Progenitor cell of endocrine pancreas (in vitro differentiated cells): ENCODE data around the gene VPS35L. TPM values are rescaled to one million over a fixed set of nuclear protein-coding genes. Genes with fewer than 3 reads are reported as not detected.

Experiments used
- DNase-seq: peaks from one replicate; pipeline ENCODE4 v3.0.0; 2021; ENCODE audit warnings: low spot score; ENCODE audit not compliant: unreplicated experiment
- H3K27ac Mint-ChIP-seq: 2 replicates; pipeline ENCODE4 v1.8.0; 2021; ENCODE audit warnings: mild to moderate bottlenecking, moderate library complexity, mixed read lengths
- H3K27me3 Mint-ChIP-seq: 2 replicates; pipeline ENCODE4 v1.8.0; 2021; ENCODE audit warnings: mixed read lengths
- H3K36me3 Mint-ChIP-seq: 2 replicates; pipeline ENCODE4 v1.8.0; 2022; ENCODE audit warnings: mixed read lengths; ENCODE audit not compliant: insufficient read depth
- H3K4me1 Mint-ChIP-seq: 2 replicates; pipeline ENCODE4 v1.8.0; 2021; ENCODE audit warnings: low read depth, mixed read lengths
- H3K4me3 Mint-ChIP-seq: 2 replicates; pipeline ENCODE4 v1.8.0; 2021; ENCODE audit warnings: low read depth, mild to moderate bottlenecking, moderate library complexity, mixed read lengths
- H3K9me3 Mint-ChIP-seq: 2 replicates; pipeline ENCODE4 v1.8.0; 2021; ENCODE audit warnings: low read depth, mixed read lengths
- CTCF ChIP-seq: fragments of 200-600 bp; sonication (generic); IDR thresholded peaks from one replicate; pipeline ENCODE4 v1.5.0; 2021; ENCODE audit warnings: antibody characterized with exemption, mild to moderate bottlenecking; ENCODE audit not compliant: unreplicated experiment
- total RNA-seq: library from RNA; stranded (reverse); gene quantifications from 2 replicates; pipeline ENCODE4 v1.2.1, GENCODE V29; 2021

VPS35L gene
- total RNA-seq, 1 donor from 2014 or later: 88.4 TPM

- DNase-seq: no peak
- no peak overlapping the region for H3K4me3 Mint-ChIP-seq
- no peaks in the 10 kb centered on the region for H3K9me3 Mint-ChIP-seq
- no peaks in the 10 kb centered on the region for H3K4me1 Mint-ChIP-seq
- no peak for TF ChIP-seq CTCF
- no peaks in the 10 kb centered on the region for H3K36me3 Mint-ChIP-seq
- H3K27ac Mint-ChIP-seq: no peak overlapping the region
- no peaks in the 10 kb centered on the region for H3K27me3 Mint-ChIP-seq
Observed at GRCh38 chr16:19549673-19550072, 5.8 kb upstream of the VPS35L start.

- peak; percentile 44 for TF ChIP-seq CTCF
- peak; percentile 11 for DNase-seq
- Mint-ChIP-seq H3K27me3 (no peaks in the 10 kb centered on the region), H3K9me3 (no peaks in the 10 kb centered on the region), H3K4me3 (peak overlapping the region; percentile 87), H3K36me3 (no peaks in the 10 kb centered on the region), H3K4me1 (peaks cover 6% of the 10 kb centered on the region), H3K27ac (peak overlapping the region; percentile 97)
Observed at GRCh38 chr16:19555938-19556771, 652 bp downstream of the VPS35L start.

- Mint-ChIP-seq H3K36me3 (peaks cover 9% of the 10 kb centered on the region), H3K27ac (peak overlapping the region; percentile 45), H3K9me3 (peaks cover 5% of the 10 kb centered on the region), H3K27me3 (no peaks in the 10 kb centered on the region), H3K4me3 (no peak overlapping the region), H3K4me1 (peaks cover 6% of the 10 kb centered on the region)
- TF ChIP-seq CTCF: peak; percentile 80
- no peak for DNase-seq
Observed at GRCh38 chr16:19559242-19559910, 3.9 kb downstream of the VPS35L start.

- no peaks in the 10 kb centered on the region for H3K27me3 Mint-ChIP-seq
- peaks cover 5% of the 10 kb centered on the region for H3K9me3 Mint-ChIP-seq
- H3K4me3 Mint-ChIP-seq: no peak overlapping the region
- DNase-seq: no peak
- no peak for TF ChIP-seq CTCF
- peaks cover 9% of the 10 kb centered on the region for H3K36me3 Mint-ChIP-seq
- peaks cover 4% of the 10 kb centered on the region for H3K4me1 Mint-ChIP-seq
- no peak overlapping the region for H3K27ac Mint-ChIP-seq
Observed at GRCh38 chr16:19560078-19560477, 4.6 kb downstream of the VPS35L start.

- Mint-ChIP-seq H3K27me3 (no peaks in the 10 kb centered on the region), H3K4me3 (no peak overlapping the region), H3K27ac (no peak overlapping the region), H3K36me3 (peaks cover 15% of the 10 kb centered on the region), H3K9me3 (peaks cover 5% of the 10 kb centered on the region), H3K4me1 (no peaks in the 10 kb centered on the region)
- DNase-seq: no peak
- no peak for TF ChIP-seq CTCF
Observed at GRCh38 chr16:19563377-19563776, 7.9 kb downstream of the VPS35L start.
